Coronary artery (tissue), 2 donors: ENCODE results near the gene PTOV1.

Experiments used
- DNase-seq: peaks from one replicate; pipeline ENCODE4 v3.0.0-alpha.2; 2017; ENCODE audit warnings: low spot score
- H3K27ac ChIP-seq, 2 donors: fragments of 200-600 bp; sonication (generic); one replicate each; pipeline ENCODE4 v1.5.1; 2016 to 2019
- H3K4me3 ChIP-seq: fragments of 200-600 bp; sonication (generic); 2 replicates; pipeline ENCODE4 v1.5.1; 2016; ENCODE audit warnings: mild to moderate bottlenecking, moderate library complexity
- TF ChIP-seq, protein P1 (sequence below): fragments of 200-600 bp; sonication (generic); IDR thresholded peaks from one replicate; pipeline ENCODE4 v1.5.1; 2019; ENCODE audit warnings: antibody characterized with exemption

Gene PTOV1

DNA sequence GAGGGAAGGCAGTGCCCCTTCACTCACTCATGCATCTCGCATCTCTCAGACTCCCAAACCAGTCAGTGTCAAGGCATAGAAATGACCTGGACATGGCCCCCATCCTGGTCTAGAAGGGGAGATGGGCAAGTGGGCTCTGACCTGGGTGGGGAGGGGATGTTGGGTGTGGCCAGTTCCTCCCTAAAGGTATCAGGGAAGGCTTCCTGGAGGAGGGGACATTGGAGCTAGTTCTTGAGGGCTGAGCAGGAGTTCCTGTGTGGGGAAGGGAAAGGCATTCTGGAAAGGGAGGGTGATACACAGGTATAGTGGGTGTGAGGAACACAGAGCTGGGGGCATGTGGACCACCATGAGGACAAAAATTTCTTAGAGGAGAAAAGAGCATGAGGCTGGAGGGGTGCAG lies 41.8 kb downstream of the PTOV1 start:
- no peak for DNase-seq
- Histone ChIP-seq H3K27ac (no peak overlapping the region), H3K4me3 (no peak overlapping the region)
- TF ChIP-seq, protein P1, sequence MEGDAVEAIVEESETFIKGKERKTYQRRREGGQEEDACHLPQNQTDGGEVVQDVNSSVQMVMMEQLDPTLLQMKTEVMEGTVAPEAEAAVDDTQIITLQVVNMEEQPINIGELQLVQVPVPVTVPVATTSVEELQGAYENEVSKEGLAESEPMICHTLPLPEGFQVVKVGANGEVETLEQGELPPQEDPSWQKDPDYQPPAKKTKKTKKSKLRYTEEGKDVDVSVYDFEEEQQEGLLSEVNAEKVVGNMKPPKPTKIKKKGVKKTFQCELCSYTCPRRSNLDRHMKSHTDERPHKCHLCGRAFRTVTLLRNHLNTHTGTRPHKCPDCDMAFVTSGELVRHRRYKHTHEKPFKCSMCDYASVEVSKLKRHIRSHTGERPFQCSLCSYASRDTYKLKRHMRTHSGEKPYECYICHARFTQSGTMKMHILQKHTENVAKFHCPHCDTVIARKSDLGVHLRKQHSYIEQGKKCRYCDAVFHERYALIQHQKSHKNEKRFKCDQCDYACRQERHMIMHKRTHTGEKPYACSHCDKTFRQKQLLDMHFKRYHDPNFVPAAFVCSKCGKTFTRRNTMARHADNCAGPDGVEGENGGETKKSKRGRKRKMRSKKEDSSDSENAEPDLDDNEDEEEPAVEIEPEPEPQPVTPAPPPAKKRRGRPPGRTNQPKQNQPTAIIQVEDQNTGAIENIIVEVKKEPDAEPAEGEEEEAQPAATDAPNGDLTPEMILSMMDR, result no peak

DNA sequence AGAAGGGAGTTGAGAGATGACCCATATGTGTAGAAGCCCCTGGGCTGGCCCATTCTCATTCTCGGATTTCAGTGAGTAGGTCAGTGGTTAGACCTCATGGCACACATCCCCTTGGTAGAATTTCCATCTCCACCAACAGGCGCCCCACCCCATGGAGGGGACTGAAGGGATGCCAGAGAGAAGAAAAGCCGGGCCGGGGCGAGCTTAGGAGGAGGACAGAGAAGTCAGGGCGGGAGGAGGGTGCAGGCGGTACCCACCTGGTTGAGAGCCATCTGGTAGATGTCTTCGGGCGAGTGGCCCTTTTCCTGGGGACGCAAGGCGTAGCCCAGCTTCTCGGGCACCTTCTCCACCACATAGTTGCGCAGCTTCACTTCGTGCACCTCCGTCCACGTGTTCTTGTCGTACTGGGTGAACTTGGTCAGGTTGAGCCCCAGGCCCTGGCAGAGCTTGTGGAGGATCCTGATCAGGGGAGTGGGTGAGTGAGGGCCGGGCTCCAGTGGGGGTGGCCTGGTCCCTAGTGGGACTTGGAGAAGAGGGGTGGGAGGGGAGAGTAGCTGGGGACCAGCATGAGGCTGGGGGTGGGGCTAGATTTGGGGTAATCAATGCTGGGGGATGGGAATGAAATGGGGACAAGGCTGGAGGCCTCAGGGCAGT lies 43.2 kb downstream of the PTOV1 start:
- TF ChIP-seq, protein P1, result no peak
- Histone ChIP-seq H3K27ac (no peak overlapping the region), H3K4me3 (no peak overlapping the region)
- no peak for DNase-seq

DNA sequence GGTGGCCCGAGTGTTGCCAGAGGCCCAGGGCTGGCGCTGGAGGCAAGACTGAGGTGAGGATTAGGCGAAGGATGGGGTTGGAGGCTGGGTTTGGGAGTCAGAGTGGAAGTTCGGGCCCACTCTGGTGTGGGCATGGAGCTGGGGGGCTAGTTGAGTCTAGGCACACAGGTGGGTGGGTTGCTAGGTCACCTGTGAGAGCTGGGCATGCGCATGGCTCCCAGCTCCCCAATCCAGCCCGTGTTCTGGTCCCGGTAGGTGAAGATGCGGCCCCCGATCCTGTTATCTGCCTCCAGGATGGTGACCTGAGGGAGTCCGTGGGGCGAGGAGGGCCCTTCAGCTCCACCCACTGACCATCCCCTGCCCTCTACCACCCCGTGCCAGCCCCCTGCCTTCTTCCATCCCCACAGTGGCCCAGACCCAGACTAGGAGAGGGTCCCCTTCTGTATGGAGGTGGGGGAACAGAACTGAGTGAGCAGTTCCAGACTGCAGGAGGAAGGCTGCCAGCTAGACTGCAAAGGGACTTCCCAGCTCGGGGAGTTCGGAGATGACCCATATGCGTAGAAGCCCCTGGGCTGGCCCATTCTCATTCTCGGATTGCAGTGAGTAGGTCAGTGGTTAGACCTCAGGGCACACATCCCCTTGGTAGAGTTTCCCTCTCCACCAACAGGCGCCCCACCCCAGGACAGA lies 44.1 kb downstream of the PTOV1 start:
- no peak for DNase-seq
- no peak overlapping the region for H3K27ac ChIP-seq
- no peak overlapping the region for H3K4me3 ChIP-seq
- TF ChIP-seq, protein P1, result no peak

DNA sequence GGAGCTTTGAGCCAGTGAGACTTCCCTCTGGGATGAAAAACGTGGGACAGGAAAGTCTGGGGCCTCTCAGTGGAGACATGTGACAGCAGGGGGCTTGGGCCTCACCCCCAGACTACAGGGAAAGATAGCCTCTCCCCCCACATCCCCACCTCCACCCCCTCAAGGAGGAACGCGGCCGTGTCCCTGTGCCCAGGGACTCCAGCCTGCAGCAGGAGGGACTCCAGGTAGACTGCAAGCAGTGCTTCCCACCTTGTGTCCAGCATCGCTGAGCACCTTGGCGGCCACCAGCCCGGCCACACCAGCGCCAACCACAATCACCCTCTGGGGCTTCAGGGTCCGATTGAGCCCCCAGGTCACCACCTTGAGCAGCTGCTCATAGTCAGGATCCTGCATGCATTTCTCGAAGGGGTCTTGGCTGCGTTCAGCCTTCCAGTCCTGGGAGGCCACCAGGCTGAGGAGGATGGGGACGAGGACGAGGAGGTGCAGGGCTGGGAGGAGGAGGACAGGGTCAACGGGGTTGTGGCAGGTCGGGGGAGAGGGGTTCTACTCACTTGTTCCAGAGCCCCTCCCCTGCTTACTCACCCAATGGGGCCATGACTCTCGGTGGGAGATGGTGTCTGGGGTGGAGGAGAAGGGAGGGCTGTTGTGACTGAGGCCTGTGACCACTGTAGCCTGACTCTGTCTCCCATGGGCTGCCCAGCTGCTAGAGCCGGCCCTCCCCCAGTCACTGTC lies 44.8 kb downstream of the PTOV1 start:
- Histone ChIP-seq H3K4me3 (no peak overlapping the region), H3K27ac (no peak overlapping the region)
- TF ChIP-seq, protein P1, result no peak
- DNase-seq, result no peak

DNA sequence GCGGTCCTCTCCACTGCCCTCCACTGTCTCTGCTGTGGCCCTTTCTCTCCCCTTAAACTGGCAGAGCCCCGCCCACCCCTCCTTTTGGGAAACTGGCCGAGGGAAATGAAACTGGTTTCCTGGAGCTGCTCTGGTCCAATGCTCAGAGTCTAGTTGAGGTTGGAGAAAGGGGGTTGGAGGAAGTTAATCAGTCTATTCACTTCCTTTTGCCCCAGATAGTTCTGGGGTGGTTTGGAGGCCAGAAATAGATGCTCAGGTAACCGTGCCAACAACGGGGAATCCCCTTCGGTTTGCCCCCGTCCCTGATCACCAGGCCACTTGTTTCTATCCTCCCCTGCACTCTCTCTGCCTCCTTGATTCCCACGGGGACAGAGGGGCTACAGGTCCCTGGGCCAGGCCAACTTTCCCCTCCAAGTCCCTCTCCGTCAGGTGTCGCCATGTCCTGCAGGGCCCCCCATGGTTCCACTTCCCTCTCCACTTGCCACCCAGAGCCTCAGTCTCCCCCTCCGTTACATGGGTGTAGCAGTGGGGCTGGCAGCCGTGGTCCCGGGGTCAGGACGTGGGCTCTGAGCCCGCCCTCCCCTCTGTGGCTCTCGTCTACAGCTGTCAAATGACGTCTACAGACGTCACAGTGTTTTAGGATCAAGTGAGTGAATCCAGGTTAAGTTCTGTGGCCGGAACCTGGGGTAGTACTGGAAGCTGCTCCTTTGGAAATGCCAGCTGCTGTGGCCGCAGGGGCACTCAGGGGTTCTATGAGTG lies 46.1 kb downstream of the PTOV1 start, which contains the start of gene IL4I1:
TSS of gene IL4I1 (minus strand) at position 25 of the 759 bp plus-strand sequence. CDS start 727 bp downstream, outside the sequence.
- peak within 1 kb of the TSS; percentile 28 for H3K4me3 ChIP-seq
- no peak for DNase-seq
- TF ChIP-seq, protein P1, result no peak
- peak within 1 kb of the TSS in 1 of 2 donors; percentile 74 for H3K27ac ChIP-seq

DNA sequence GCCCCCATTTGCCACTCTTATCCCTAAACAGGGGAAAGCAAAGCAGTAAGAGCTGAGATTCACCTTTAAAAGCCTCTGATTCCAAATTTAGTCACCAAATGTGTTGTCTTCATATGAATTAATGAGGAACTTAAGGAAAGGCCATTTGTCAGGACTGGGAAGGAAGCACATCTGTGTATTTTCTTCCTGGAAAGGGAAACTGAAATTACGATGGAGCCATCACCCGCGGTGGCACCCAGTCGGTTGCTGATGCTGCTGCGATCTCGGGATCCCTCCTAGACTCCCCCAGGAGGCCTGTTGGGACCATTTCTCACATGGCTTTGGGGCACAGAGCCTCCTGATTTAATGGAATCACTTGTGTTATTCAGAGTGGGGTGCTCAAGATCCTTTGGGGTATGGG lies 53.2 kb downstream of the PTOV1 start:
- H3K27ac ChIP-seq, result no peak overlapping the region
- TF ChIP-seq, protein P1, result no peak
- no peak for DNase-seq
- no peak overlapping the region for H3K4me3 ChIP-seq
